Mucosa of rectum (tissue), 2 donors: ENCODE results near the gene ADAMTS17.

Source experiments
- H3K27ac ChIP-seq, 2 donors: one replicate each; pipeline ENCODE4 v1.7.0; 2013; ENCODE audit warnings: inconsistent platforms in 2 of 2, low read depth in 2 of 2, low read length in 2 of 2
- H3K27me3 ChIP-seq, 2 donors: one replicate each; pipeline ENCODE4 v1.7.0; 2013; ENCODE audit warnings: low read length in 2 of 2; ENCODE audit not compliant: control insufficient read depth in 2 of 2, insufficient read depth in 2 of 2
- H3K36me3 ChIP-seq, 2 donors: one replicate each; pipeline ENCODE4 v1.7.0; 2013; ENCODE audit warnings: low read length in 2 of 2; ENCODE audit not compliant: control insufficient read depth in 2 of 2, insufficient read depth in 2 of 2
- H3K4me1 ChIP-seq, 2 donors: one replicate each; pipeline ENCODE4 v1.7.0; 2013; ENCODE audit warnings: low read length in 2 of 2, mild to moderate bottlenecking in 1 of 2; ENCODE audit not compliant: control insufficient read depth in 2 of 2, insufficient read depth in 2 of 2
- H3K4me3 ChIP-seq, 2 donors: one replicate each; pipeline ENCODE4 v1.7.0; 2013; ENCODE audit warnings: low read length in 2 of 2
- H3K9ac ChIP-seq, 2 donors: one replicate each; pipeline ENCODE4 v1.7.0; 2013; ENCODE audit warnings: low read length in 2 of 2, low read depth in 1 of 2, mild to moderate bottlenecking in 1 of 2
- H3K9me3 ChIP-seq, 2 donors: one replicate each; pipeline ENCODE4 v1.7.0; 2013; ENCODE audit warnings: low read length in 2 of 2; ENCODE audit not compliant: control insufficient read depth in 2 of 2
- donor health status: healthy.
- donor health status: Normal muscosa, but diverticular disease.

ADAMTS17 gene

DNA sequence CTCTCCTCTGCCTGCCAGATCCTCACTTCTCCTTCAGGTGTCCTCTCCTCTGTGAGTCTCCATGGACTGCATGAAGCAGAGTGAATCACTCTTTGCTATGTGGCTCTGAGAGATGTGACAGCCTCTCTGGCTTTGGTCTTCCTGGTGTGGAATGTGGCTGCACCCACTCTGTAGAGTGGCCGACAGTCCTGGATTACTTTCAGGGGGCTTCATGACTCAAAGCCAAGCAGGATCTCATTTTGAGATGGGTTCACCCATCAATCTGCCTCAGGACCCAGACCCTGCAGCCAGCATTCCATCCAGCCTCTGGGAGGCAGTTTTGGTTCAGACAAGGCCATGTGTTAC is 386.6 kb downstream of the ADAMTS17 start:
- H3K9ac ChIP-seq = no peak overlapping the region
- no peak overlapping the region for H3K27ac ChIP-seq
- no peaks in the 10 kb centered on the region for H3K4me1 ChIP-seq
- no peaks in the 10 kb centered on the region for H3K36me3 ChIP-seq
- no peaks in the 10 kb centered on the region for H3K9me3 ChIP-seq
- H3K27me3 ChIP-seq = no peaks in the 10 kb centered on the region
- no peak overlapping the region for H3K4me3 ChIP-seq

GRCh38 chr15:99954361-99955180 is 387.2 kb downstream of the ADAMTS17 start:
- Histone ChIP-seq H3K27me3 (no peaks in the 10 kb centered on the region), H3K36me3 (no peaks in the 10 kb centered on the region), H3K9me3 (no peaks in the 10 kb centered on the region), H3K4me3 (no peak overlapping the region), H3K27ac (no peak overlapping the region), H3K9ac (no peak overlapping the region), H3K4me1 (no peaks in the 10 kb centered on the region)

DNA sequence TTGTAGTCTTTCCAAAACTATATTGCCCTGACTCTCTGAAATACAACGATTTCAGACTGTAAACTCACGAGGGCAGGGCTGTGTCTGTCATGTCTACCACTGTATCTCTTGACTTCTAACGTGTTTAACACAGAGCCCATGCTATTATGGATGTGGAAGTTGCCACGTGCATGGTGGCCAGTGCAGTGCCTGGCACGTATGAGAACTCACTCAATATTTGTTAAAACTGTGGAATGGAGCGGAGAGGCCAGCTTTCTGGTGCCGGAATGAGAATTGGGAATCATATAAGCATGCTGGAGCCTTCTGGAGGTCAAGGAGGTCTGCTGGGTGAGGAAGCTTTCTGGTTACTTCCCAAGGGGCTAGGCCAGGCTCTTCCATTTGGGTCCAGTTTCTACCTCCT is 387.9 kb downstream of the ADAMTS17 start:
- H3K36me3 ChIP-seq = no peaks in the 10 kb centered on the region
- H3K27me3 ChIP-seq = no peaks in the 10 kb centered on the region
- no peak overlapping the region for H3K27ac ChIP-seq
- H3K4me3 ChIP-seq = no peak overlapping the region
- no peak overlapping the region for H3K9ac ChIP-seq
- no peaks in the 10 kb centered on the region for H3K9me3 ChIP-seq
- no peaks in the 10 kb centered on the region for H3K4me1 ChIP-seq

GRCh38 chr15:99951511-99951910 is 390.3 kb downstream of the ADAMTS17 start:
- Histone ChIP-seq H3K27ac (no peak overlapping the region), H3K36me3 (no peaks in the 10 kb centered on the region), H3K4me1 (no peaks in the 10 kb centered on the region), H3K9me3 (no peaks in the 10 kb centered on the region), H3K4me3 (no peak overlapping the region), H3K27me3 (no peaks in the 10 kb centered on the region), H3K9ac (no peak overlapping the region)

DNA sequence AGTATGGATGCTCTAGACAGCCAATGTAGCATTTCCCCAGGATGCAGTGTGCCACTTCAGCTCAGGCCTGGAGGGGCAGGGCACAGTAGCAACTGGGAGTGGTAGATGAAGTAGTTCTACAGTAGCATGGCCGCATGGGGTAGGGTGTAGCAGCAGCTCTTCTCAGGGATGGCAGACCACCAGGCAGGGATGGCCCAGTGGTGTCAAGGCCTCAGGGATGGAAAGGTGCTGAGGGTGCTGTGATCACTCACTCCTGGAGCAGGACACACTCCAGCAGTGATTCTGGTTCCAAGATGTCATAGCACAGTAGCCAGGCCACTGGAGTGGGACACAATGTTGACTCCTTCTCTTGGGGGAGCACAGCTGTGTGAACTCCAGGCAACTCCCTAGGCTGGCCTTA is 397.6 kb downstream of the ADAMTS17 start:
- Histone ChIP-seq H3K36me3 (no peaks in the 10 kb centered on the region), H3K27ac (no peak overlapping the region), H3K27me3 (no peaks in the 10 kb centered on the region), H3K9me3 (no peaks in the 10 kb centered on the region), H3K4me3 (no peak overlapping the region), H3K9ac (no peak overlapping the region), H3K4me1 (no peaks in the 10 kb centered on the region)

- Histone ChIP-seq H3K9ac (no peak overlapping the region), H3K27ac (no peak overlapping the region), H3K4me1 (no peaks in the 10 kb centered on the region), H3K27me3 (no peaks in the 10 kb centered on the region), H3K4me3 (no peak overlapping the region), H3K9me3 (peaks cover 0 to 2% of the 10 kb centered on the region in 2 donors), H3K36me3 (no peaks in the 10 kb centered on the region)
Observed at GRCh38 chr15:99943466-99943865, 398.3 kb downstream of the ADAMTS17 start.

- Histone ChIP-seq H3K9me3 (no peaks in the 10 kb centered on the region), H3K27ac (no peak overlapping the region), H3K9ac (no peak overlapping the region), H3K4me3 (no peak overlapping the region), H3K4me1 (peaks cover 3 to 8% of the 10 kb centered on the region in 2 donors), H3K27me3 (peaks cover 2 to 3% of the 10 kb centered on the region in 2 donors), H3K36me3 (no peaks in the 10 kb centered on the region)
Observed at GRCh38 chr15:99932676-99933402, 408.9 kb downstream of the ADAMTS17 start.

DNA sequence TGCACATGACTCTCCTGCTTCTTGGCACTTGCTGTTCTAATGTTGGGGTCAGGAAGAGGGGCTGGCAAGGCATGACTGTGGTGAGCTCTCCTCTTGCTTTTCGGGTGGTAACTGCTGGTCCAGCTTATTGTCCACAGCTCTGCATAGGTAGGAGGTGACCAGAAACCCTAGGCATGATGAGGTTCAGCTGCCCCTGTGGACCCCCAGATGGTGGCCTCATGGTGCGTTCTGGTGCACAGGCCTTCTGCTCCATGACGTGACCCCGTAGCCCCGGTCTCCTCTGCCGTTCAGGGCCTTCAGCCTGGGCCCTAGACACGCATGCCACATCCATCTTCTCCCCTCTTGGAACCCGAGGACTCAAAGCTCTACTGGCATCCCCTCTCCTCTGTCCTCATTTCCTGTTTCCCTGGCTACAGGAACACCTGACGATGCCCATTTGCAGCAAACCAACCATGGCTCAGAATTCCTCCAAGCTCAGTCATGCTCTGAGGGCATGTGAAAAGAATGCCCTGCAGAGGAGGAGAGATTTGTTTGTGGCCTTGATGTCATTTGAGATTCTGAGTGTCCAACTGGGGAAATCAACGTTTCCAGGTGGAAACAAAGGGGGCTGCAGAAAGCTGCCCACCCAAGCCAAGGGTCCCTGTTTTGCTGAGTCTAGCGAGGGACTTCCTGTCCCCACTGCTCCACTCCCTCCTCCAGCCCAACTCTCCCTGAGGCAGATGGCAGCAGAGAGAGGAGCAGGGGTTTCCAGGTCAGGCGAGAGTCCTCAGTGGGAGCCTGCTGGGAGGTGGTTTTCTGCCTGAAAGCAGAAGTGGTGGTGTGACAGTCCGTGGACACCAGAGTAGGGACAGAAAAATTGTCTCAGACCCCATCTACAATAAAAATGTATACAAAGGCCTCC is 409.8 kb downstream of the ADAMTS17 start:
- Histone ChIP-seq H3K36me3 (no peaks in the 10 kb centered on the region), H3K9ac (no peak overlapping the region), H3K27me3 (peaks cover 2 to 3% of the 10 kb centered on the region in 2 donors), H3K4me3 (no peak overlapping the region), H3K9me3 (no peaks in the 10 kb centered on the region), H3K27ac (no peak overlapping the region), H3K4me1 (peaks cover 3 to 8% of the 10 kb centered on the region in 2 donors)

- no peaks in the 10 kb centered on the region for H3K36me3 ChIP-seq
- H3K9me3 ChIP-seq = no peaks in the 10 kb centered on the region
- H3K27me3 ChIP-seq = peaks cover 2 to 3% of the 10 kb centered on the region in 2 donors
- H3K27ac ChIP-seq = no peak overlapping the region
- H3K4me1 ChIP-seq = peaks cover 3 to 12% of the 10 kb centered on the region in 2 donors
- H3K9ac ChIP-seq = no peak overlapping the region
- H3K4me3 ChIP-seq = no peak overlapping the region
Observed at GRCh38 chr15:99930696-99931095, 411.1 kb downstream of the ADAMTS17 start.

DNA sequence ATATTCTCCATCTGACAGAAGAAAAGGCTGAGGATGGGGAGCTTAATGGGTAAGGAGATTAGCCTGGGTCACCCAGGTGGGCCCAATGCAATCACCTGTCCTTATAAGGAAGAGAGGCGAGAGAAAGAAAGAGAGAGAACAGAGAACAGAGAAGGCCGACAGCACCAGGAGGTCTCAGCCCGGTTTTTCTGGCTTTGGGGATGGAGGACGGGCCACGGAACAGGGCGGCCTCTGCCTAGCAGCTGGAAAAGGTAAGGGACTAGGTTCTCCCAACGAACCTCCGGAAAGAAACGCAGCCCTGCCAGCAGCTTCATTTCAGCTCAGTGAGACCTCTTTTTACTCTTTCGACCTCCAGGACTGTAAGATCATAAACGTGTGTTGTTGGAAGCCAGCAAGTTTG is 412.5 kb downstream of the ADAMTS17 start:
- no peak overlapping the region for H3K27ac ChIP-seq
- H3K36me3 ChIP-seq = no peaks in the 10 kb centered on the region
- no peaks in the 10 kb centered on the region for H3K9me3 ChIP-seq
- H3K4me3 ChIP-seq = no peak overlapping the region
- H3K9ac ChIP-seq = no peak overlapping the region
- peaks cover 3 to 12% of the 10 kb centered on the region in 2 donors for H3K4me1 ChIP-seq
- peaks cover 2 to 3% of the 10 kb centered on the region in 2 donors for H3K27me3 ChIP-seq
